Progenitor cell of endocrine pancreas (in vitro differentiated cells): ENCODE data around the gene WDR20. TPM values are rescaled to one million over a fixed set of nuclear protein-coding genes. Genes with fewer than 3 reads are reported as not detected.
"Not testable (repeated sequence)": the region's sequence is repeated elsewhere in the genome, so short reads cannot be mapped to it uniquely, and the experiment has no call there.

Experiments used
- DNase-seq: peaks from one replicate; pipeline ENCODE4 v3.0.0; 2021; ENCODE audit warnings: low spot score; ENCODE audit not compliant: unreplicated experiment
- H3K27ac Mint-ChIP-seq: 2 replicates; pipeline ENCODE4 v1.8.0; 2021; ENCODE audit warnings: mild to moderate bottlenecking, moderate library complexity, mixed read lengths
- H3K27me3 Mint-ChIP-seq: 2 replicates; pipeline ENCODE4 v1.8.0; 2021; ENCODE audit warnings: mixed read lengths
- H3K36me3 Mint-ChIP-seq: 2 replicates; pipeline ENCODE4 v1.8.0; 2022; ENCODE audit warnings: mixed read lengths; ENCODE audit not compliant: insufficient read depth
- H3K4me1 Mint-ChIP-seq: 2 replicates; pipeline ENCODE4 v1.8.0; 2021; ENCODE audit warnings: low read depth, mixed read lengths
- H3K4me3 Mint-ChIP-seq: 2 replicates; pipeline ENCODE4 v1.8.0; 2021; ENCODE audit warnings: low read depth, mild to moderate bottlenecking, moderate library complexity, mixed read lengths
- H3K9me3 Mint-ChIP-seq: 2 replicates; pipeline ENCODE4 v1.8.0; 2021; ENCODE audit warnings: low read depth, mixed read lengths
- CTCF ChIP-seq: fragments of 200-600 bp; sonication (generic); IDR thresholded peaks from one replicate; pipeline ENCODE4 v1.5.0; 2021; ENCODE audit warnings: antibody characterized with exemption, mild to moderate bottlenecking; ENCODE audit not compliant: unreplicated experiment
- total RNA-seq: library from RNA; stranded (reverse); gene quantifications from 2 replicates; pipeline ENCODE4 v1.2.1, GENCODE V29; 2021

Gene WDR20
- total RNA-seq, 1 donor from 2014 or later = 34.9 TPM

DNA sequence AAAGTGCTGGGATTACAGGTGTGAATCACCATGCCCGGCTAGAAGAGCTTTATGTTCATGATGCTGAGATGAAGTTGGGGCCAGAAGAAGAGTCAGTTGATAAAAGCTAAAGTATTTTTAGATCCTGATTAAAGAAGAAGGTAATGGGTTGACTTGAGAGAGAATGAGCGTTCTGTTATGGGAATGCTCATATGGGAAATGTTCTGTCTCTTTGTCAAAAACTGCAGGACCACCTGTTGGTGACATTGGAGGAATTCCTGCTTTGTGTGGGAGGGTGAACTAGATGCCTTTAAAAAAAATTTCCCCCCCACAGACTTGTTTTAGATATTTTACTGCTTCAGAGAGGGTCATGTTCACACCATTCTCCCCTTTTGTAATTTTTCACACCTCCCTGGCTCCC lies 6.7 kb downstream of the WDR20 start:
- H3K4me3 Mint-ChIP-seq = no peak overlapping the region
- no peaks in the 10 kb centered on the region for H3K9me3 Mint-ChIP-seq
- H3K27ac Mint-ChIP-seq = peak overlapping the region; percentile 26
- no peak for DNase-seq
- no peaks in the 10 kb centered on the region for H3K27me3 Mint-ChIP-seq
- TF ChIP-seq CTCF = no peak
- no peaks in the 10 kb centered on the region for H3K4me1 Mint-ChIP-seq
- H3K36me3 Mint-ChIP-seq = peaks cover 5% of the 10 kb centered on the region

DNA sequence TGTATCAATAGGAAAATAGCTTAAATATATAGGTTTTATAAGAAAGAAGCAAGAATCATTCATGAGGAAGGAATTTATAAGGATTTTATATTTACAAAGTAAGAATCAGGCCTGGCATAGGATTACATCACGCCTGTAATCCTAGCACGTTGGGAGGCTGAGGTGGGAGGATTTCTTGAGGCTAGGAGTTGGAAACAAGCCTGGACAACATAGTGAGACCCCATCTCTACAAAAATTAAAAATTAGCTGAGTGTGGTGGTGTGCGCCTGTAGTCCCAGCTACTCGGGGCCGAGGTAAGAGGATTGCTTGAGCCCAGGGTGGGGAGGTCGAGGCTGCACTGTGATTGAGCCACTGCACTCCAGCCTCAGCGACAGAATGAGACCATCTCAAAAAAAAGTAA lies 10.4 kb downstream of the WDR20 start:
- no peak overlapping the region for H3K27ac Mint-ChIP-seq
- no peaks in the 10 kb centered on the region for H3K27me3 Mint-ChIP-seq
- peaks cover 8% of the 10 kb centered on the region for H3K4me1 Mint-ChIP-seq
- no peak for DNase-seq
- TF ChIP-seq CTCF = no peak
- H3K9me3 Mint-ChIP-seq = no peaks in the 10 kb centered on the region
- no peak overlapping the region for H3K4me3 Mint-ChIP-seq
- peaks cover 13% of the 10 kb centered on the region for H3K36me3 Mint-ChIP-seq

DNA sequence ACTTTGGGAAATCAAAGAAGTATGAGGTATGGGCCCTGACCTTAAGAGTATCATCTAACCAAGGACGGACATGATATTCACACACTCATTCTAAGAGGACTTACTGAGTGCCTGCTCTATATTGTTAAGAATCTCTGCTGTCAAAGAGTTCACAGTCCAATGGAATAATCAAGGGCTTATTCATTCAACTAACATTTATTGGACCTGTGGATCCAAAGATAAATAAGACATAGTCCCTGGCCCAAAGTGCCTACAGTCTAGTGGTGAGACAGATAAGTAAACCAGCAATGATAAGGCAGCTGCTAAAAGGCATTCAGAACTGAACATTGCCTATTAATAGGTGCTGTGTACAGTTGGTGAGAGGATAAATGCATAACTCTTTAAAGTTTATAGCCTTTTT lies 11.0 kb downstream of the WDR20 start:
- Mint-ChIP-seq H3K9me3 (no peaks in the 10 kb centered on the region), H3K36me3 (peaks cover 13% of the 10 kb centered on the region), H3K4me3 (no peak overlapping the region), H3K27ac (no peak overlapping the region), H3K4me1 (peaks cover 11% of the 10 kb centered on the region), H3K27me3 (no peaks in the 10 kb centered on the region)
- DNase-seq = no peak
- no peak for TF ChIP-seq CTCF

DNA sequence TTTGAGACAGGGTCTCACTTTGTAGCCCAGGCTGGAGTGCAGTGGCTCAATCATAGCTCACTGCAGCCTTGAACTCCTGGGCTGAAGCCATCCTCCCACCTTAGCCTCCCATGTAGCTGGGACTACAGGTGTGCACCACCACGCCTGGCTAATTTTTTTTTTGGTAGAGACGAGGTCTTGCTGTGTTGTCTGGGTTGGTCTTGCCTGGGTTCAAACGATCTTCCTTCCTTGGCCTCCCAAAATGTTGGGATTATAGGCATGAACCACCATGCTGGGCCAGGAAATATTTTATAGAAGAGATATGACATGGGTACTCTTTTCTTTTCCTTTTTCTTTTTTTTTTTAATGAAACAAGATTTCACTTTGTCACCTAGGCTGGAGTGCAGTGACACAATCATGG lies 11.7 kb downstream of the WDR20 start:
- H3K27ac Mint-ChIP-seq, H3K9me3 Mint-ChIP-seq, H3K4me3 Mint-ChIP-seq, DNase-seq, H3K27me3 Mint-ChIP-seq: not testable (repeated sequence)
- Mint-ChIP-seq H3K4me1 (peaks cover 11% of the 10 kb centered on the region), H3K36me3 (peaks cover 13% of the 10 kb centered on the region)

DNA sequence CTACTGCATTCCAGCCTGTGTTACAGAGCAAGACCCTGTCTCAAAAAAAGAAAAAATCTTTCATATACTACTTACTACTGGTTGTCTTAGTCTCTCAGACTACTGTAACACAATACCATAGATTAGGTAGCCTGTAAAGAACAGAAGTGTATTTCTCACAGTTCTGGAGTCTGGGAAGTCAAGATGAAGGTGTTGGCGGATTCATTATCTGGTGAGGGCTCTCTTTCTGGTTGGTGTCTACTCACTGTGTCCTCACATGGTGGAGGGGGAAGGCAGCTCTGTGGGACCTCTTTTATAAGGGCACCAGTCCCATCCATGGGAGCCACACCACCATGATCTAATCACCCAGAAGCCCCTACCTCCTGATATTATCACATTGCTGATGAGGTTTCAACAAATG lies 14.4 kb downstream of the WDR20 start:
- no peaks in the 10 kb centered on the region for H3K27me3 Mint-ChIP-seq
- no peaks in the 10 kb centered on the region for H3K9me3 Mint-ChIP-seq
- peaks cover 11% of the 10 kb centered on the region for H3K4me1 Mint-ChIP-seq
- H3K4me3 Mint-ChIP-seq = no peak overlapping the region
- no peak for DNase-seq
- peak overlapping the region; percentile 70 for H3K27ac Mint-ChIP-seq
- peaks cover 10% of the 10 kb centered on the region for H3K36me3 Mint-ChIP-seq
- no peak for TF ChIP-seq CTCF

DNA sequence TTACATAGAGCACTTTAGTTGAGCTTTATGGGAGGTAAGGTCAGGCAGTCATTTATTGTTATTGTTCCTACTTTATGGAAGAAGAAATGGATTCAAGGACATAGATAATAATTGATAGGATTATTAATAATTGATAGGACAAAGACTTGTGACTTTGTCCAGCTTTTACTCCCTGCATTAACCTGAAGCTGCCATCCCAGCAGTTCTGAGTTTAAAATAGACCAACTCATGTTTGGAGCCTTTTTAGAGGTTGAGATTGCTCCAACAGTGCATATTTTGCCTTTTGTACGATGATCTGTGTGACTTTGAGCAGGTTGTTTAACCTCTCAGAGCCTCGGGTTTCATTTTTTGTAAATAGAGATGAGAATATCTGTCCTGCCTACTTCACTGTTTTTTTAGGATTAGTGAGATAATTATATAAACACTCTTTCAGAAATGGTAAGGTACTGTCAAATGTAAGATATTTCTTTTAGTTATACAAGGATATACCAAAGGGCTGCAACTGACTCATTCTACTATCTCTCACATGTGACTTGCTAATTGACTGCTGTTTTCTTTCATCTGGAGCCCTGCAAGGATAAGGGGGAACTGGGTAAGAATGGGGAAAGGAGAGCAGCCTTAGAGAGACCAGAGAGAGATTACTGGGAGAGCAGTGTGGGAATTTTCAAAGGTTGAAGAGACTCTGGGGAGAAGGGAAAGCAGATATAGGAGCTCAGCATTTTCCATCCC lies 15.3 kb downstream of the WDR20 start:
- TF ChIP-seq CTCF = no peak
- H3K36me3 Mint-ChIP-seq = peaks cover 10% of the 10 kb centered on the region
- no peaks in the 10 kb centered on the region for H3K9me3 Mint-ChIP-seq
- peaks cover 11% of the 10 kb centered on the region for H3K4me1 Mint-ChIP-seq
- no peak for DNase-seq
- H3K4me3 Mint-ChIP-seq = no peak overlapping the region
- H3K27ac Mint-ChIP-seq = peak overlapping the region; percentile 4
- H3K27me3 Mint-ChIP-seq = no peaks in the 10 kb centered on the region
